Mesodermal cell (in vitro differentiated cells): ENCODE measurements around the gene HSD17B7.
A peak's percentile ranks its signal among the peaks of the same experiment; 100 is the strongest.

ENCODE experiments used
- H3K27ac ChIP-seq: 2 replicates; pipeline ENCODE4 v1.7.0; 2013; ENCODE audit warnings: mild to moderate bottlenecking, low read depth, low read length, moderate library complexity; ENCODE audit not compliant: severe bottlenecking
- H3K36me3 ChIP-seq: 2 replicates; pipeline ENCODE4 v1.7.1; 2013; ENCODE audit warnings: mild to moderate bottlenecking, low read length, moderate library complexity; ENCODE audit not compliant: control insufficient read depth, insufficient read depth
- H3K4me1 ChIP-seq: one replicate; pipeline ENCODE4 v1.7.1; 2013; ENCODE audit warnings: mild to moderate bottlenecking, low read length; ENCODE audit not compliant: insufficient read depth, control insufficient read depth, poor library complexity, severe bottlenecking
- H3K4me3 ChIP-seq: 2 replicates; pipeline ENCODE4 v1.7.0; 2013; ENCODE audit warnings: low read length, control low read depth, mild to moderate bottlenecking; ENCODE audit not compliant: insufficient read depth, poor library complexity, severe bottlenecking; ENCODE audit errors: extremely low read depth
- H3K9me3 ChIP-seq: 2 replicates; pipeline ENCODE4 v1.7.1; 2013; ENCODE audit warnings: mild to moderate bottlenecking, low read length, moderate library complexity; ENCODE audit not compliant: control insufficient read depth
- WGBS, 2 experiments: methylation state at CpG; one replicate each; pipeline ENCODE4 v1.1.5; 2013; ENCODE audit warnings: missing lambda C conversion rate in 2 of 2; ENCODE audit not compliant: insufficient coverage in 2 of 2; 5-methylcytosine and 5-hydroxymethylcytosine counted together

HSD17B7 gene

GRCh38 chr1:162840250-162840839 is 49.8 kb downstream of the HSD17B7 start:
- peaks cover 9% of the 10 kb centered on the region for H3K9me3 ChIP-seq
- H3K27ac ChIP-seq: no peak overlapping the region
- no peaks in the 10 kb centered on the region for H3K4me1 ChIP-seq
- no peak overlapping the region for H3K4me3 ChIP-seq
- H3K36me3 ChIP-seq: no peaks in the 10 kb centered on the region

GRCh38 chr1:162844153-162844552 is 53.7 kb downstream of the HSD17B7 start:
- Histone ChIP-seq H3K36me3 (no peaks in the 10 kb centered on the region), H3K4me1 (peaks cover 8% of the 10 kb centered on the region), H3K27ac (no peak overlapping the region), H3K4me3 (no peak overlapping the region), H3K9me3 (peaks cover under 1% of the 10 kb centered on the region)
- WGBS, 2 experiments: 60 to 75% methylated on average over 1 of the region's 1 CpG

GRCh38 chr1:162846256-162847212 is 56.0 kb downstream of the HSD17B7 start:
- Histone ChIP-seq H3K27ac (peak overlapping the region; percentile 41), H3K4me3 (no peak overlapping the region), H3K36me3 (no peaks in the 10 kb centered on the region), H3K4me1 (peaks cover 8% of the 10 kb centered on the region), H3K9me3 (no peaks in the 10 kb centered on the region)
- 93 to 95% methylated on average over 15 of the region's 16 CpGs for WGBS, 2 experiments

- H3K9me3 ChIP-seq: no peaks in the 10 kb centered on the region
- H3K36me3 ChIP-seq: no peaks in the 10 kb centered on the region
- H3K4me3 ChIP-seq: no peak overlapping the region
- H3K4me1 ChIP-seq: peaks cover 8% of the 10 kb centered on the region
- 0% methylated on average over 1 of the region's 3 CpGs; no CpG with 5 or more reads in 1 of the 2 experiments for WGBS, 2 experiments
- no peak overlapping the region for H3K27ac ChIP-seq
These were observed 57.4 kb downstream of the HSD17B7 start for GRCh38 chr1:162847839-162848453.

GRCh38 chr1:162849711-162850110 is 59.2 kb downstream of the HSD17B7 start:
- no peak overlapping the region for H3K27ac ChIP-seq
- H3K36me3 ChIP-seq: no peaks in the 10 kb centered on the region
- H3K4me1 ChIP-seq: peaks cover 8% of the 10 kb centered on the region
- WGBS, 2 experiments: 80 to 93% methylated on average over 1 to 2 of the region's 2 CpGs
- no peak overlapping the region for H3K4me3 ChIP-seq
- H3K9me3 ChIP-seq: no peaks in the 10 kb centered on the region

- no peaks in the 10 kb centered on the region for H3K36me3 ChIP-seq
- 88% methylated on average over 1 of the region's 1 CpG; no CpG with 5 or more reads in 1 of the 2 experiments for WGBS, 2 experiments
- no peak overlapping the region for H3K4me3 ChIP-seq
- H3K9me3 ChIP-seq: no peaks in the 10 kb centered on the region
- peaks cover 8% of the 10 kb centered on the region for H3K4me1 ChIP-seq
- H3K27ac ChIP-seq: no peak overlapping the region
These were observed 60.8 kb downstream of the HSD17B7 start for GRCh38 chr1:162851341-162851740.

- H3K36me3 ChIP-seq: no peaks in the 10 kb centered on the region
- no peaks in the 10 kb centered on the region for H3K9me3 ChIP-seq
- H3K4me3 ChIP-seq: no peak overlapping the region
- 0% methylated on average over 1 of the region's 4 CpGs; no CpG with 5 or more reads in 1 of the 2 experiments for WGBS, 2 experiments
- no peak overlapping the region for H3K27ac ChIP-seq
- H3K4me1 ChIP-seq: no peaks in the 10 kb centered on the region
These were observed 63.9 kb downstream of the HSD17B7 start for GRCh38 chr1:162854245-162854882.

- no peak overlapping the region for H3K27ac ChIP-seq
- no peaks in the 10 kb centered on the region for H3K9me3 ChIP-seq
- no peaks in the 10 kb centered on the region for H3K4me1 ChIP-seq
- H3K36me3 ChIP-seq: no peaks in the 10 kb centered on the region
- no peak overlapping the region for H3K4me3 ChIP-seq
- 88 to 100% methylated on average over 1 of the region's 4 CpGs for WGBS, 2 experiments
These were observed 65.1 kb downstream of the HSD17B7 start for GRCh38 chr1:162855461-162856150.

GRCh38 chr1:162856260-162856659 is 65.8 kb downstream of the HSD17B7 start:
- H3K9me3 ChIP-seq: no peaks in the 10 kb centered on the region
- no peak overlapping the region for H3K27ac ChIP-seq
- WGBS, 2 experiments: 93 to 100% methylated on average over 1 to 2 of the region's 2 CpGs
- H3K4me3 ChIP-seq: no peak overlapping the region
- no peaks in the 10 kb centered on the region for H3K4me1 ChIP-seq
- H3K36me3 ChIP-seq: no peaks in the 10 kb centered on the region

- H3K4me3 ChIP-seq: no peak overlapping the region
- H3K27ac ChIP-seq: no peak overlapping the region
- H3K36me3 ChIP-seq: no peaks in the 10 kb centered on the region
- H3K9me3 ChIP-seq: no peaks in the 10 kb centered on the region
- no peaks in the 10 kb centered on the region for H3K4me1 ChIP-seq
These were observed 67.3 kb downstream of the HSD17B7 start for GRCh38 chr1:162857850-162858249.
